Measurements from ENCODE around the gene FOXC1. TPM values are rescaled to one million over a fixed set of nuclear protein-coding genes. Genes with fewer than 3 reads are reported as not detected.

FOXC1 gene
- total and polyA plus RNA-seq, 8 donors = 0.75 to 3.4 (median 1.0) TPM

DNA sequence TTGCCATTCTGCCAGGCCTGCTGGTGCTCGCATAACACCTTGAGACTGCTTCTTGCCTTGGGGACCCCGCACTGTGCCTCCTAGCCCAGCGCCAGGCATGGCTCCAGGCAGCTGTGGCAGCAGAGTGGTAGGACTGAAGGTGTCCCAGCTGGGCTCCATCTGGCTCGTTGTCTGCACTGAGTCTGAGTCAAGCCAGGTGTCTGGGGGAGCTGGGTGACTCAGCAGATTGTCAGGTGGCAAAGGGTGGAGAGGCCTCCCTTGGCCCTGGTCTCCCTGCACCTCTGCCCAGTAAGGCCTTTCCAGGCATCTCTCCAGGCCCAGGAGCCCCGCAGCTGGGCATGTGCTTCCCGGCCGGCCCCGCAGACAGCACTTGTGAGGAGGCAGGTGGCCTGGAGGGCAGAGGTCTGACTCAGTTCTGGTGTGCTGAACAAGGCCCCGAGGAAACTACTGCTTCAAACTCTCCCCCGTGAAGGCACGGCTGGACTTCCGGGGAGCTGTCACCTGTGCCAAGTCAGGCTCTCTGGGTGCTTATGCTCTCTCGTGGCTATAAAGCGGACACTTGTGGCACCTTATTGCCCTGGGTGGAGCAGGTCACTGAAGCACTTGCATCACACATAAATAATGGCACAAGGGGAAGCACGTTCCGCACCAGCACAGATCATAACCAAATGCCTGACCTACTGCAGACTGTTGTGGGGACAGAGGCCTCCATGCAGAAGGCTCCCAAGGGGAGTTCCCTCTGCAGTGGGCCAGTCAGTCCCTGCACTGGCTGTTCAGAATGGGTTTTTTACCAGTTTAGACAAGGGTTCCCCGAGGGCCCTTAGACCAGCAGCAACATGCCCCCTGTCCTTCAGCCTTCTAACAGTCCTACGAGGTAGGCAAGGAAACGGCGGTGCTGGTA is 27.5 kb downstream of the FOXC1 start:
- peak in 1 of 4 donors; percentile 81 for DNase-seq
- TF ChIP-seq, protein P1, sequence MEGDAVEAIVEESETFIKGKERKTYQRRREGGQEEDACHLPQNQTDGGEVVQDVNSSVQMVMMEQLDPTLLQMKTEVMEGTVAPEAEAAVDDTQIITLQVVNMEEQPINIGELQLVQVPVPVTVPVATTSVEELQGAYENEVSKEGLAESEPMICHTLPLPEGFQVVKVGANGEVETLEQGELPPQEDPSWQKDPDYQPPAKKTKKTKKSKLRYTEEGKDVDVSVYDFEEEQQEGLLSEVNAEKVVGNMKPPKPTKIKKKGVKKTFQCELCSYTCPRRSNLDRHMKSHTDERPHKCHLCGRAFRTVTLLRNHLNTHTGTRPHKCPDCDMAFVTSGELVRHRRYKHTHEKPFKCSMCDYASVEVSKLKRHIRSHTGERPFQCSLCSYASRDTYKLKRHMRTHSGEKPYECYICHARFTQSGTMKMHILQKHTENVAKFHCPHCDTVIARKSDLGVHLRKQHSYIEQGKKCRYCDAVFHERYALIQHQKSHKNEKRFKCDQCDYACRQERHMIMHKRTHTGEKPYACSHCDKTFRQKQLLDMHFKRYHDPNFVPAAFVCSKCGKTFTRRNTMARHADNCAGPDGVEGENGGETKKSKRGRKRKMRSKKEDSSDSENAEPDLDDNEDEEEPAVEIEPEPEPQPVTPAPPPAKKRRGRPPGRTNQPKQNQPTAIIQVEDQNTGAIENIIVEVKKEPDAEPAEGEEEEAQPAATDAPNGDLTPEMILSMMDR (IDR thresholded peaks at IDR 0.05) = no peak
- Histone ChIP-seq H3K36me3 (no peaks in the 10 kb centered on the region), H3K4me1 (no peaks in the 10 kb centered on the region), H3K4me3 (no peak overlapping the region), H3K27ac (no peak overlapping the region), H3K27me3 (no peaks in the 10 kb centered on the region), H3K9me3 (no peaks in the 10 kb centered on the region)
- ATAC-seq = peak; percentile 54
- intact Hi-C loops (cut with DNase I) = no loop called here

DNA sequence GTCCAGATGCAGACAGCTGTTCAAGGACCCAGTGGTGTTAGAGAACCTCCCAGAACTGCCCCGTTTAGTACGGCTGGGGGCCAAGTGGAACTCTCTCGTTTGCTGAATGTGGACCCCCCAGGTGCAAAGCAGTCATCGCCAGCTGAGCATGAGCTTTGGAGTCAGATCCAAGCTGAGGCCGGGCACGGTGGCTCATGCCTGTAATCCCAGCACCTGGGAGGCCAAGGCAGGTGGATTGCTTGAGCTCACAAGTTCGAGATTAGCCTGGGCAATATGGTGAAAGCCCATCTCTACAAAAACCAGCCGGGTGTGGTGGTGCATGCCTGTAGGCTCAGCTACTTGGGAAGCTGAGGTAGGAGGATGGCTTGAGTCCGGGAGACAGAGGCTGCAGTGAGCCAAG is 29.7 kb downstream of the FOXC1 start:
- intact Hi-C loops (cut with DNase I) = no loop called here
- Histone ChIP-seq H3K27ac (no peak overlapping the region), H3K4me3 (no peak overlapping the region), H3K9me3 (no peaks in the 10 kb centered on the region), H3K36me3 (no peaks in the 10 kb centered on the region), H3K27me3 (no peaks in the 10 kb centered on the region), H3K4me1 (no peaks in the 10 kb centered on the region)
- DNase-seq = no peak
- TF ChIP-seq, protein P1 (IDR thresholded peaks at IDR 0.05) = no peak
- ATAC-seq = no peak

DNA sequence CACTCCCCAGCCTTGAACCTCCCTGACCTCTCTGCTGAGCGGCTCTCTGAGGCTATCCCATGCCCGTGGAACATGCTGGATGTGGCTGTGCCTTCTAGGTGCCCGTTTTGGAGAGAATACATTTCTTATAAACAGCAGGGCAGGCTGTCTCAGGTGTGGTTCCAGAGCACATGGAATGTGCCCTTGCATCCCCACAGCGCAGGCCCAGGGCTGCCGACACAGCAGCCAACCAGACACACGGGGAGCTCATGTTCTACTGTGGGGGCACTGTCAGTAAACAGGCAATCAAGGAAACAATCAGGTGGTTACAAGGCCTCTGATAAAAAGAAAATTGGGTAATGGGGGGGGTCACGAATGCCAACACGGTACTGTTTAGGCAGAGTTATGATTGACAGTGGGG is 30.8 kb downstream of the FOXC1 start:
- DNase-seq = no peak
- Histone ChIP-seq H3K36me3 (no peaks in the 10 kb centered on the region), H3K4me3 (no peak overlapping the region), H3K9me3 (no peaks in the 10 kb centered on the region), H3K4me1 (no peaks in the 10 kb centered on the region), H3K27me3 (no peaks in the 10 kb centered on the region), H3K27ac (no peak overlapping the region)
- TF ChIP-seq, protein P1 (IDR thresholded peaks at IDR 0.05) = no peak
- intact Hi-C loops (cut with DNase I) = no loop called here
- no peak for ATAC-seq

DNA sequence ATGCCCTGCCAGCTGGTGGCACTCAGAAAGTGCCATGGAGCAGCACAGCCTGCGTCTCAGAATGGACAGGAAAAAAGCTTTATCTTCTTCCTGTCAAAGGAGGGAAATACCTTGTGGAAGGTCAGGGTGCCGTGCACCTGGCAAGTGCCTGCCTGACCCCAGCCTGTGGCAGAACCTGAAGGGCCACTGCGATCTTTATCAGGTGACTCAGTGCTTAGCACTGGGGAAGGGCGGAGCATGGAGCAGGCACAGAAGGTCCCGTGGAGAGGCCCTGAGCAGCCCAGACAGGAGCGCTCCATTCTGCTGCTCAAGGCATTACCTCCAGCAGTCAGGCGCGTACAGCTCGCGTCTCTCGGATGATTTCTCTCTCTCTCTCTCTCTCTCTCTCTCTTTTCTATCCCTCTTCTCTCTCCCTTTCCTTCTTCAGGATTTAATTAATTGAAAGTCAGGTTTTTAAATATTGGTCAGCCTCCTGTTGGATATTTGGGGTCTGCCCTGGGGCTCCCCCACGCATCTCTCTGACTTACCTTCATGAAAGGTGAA is 31.7 kb downstream of the FOXC1 start:
- DNase-seq (peak in 3 of 4 donors; percentile 35 to 82 (median 66)), ATAC-seq (peak; percentile 97)
- TF ChIP-seq, protein P1 (IDR thresholded peaks at IDR 0.05) = no peak
- Histone ChIP-seq H3K27ac (no peak overlapping the region), H3K4me1 (no peaks in the 10 kb centered on the region), H3K27me3 (no peaks in the 10 kb centered on the region), H3K9me3 (no peaks in the 10 kb centered on the region), H3K36me3 (no peaks in the 10 kb centered on the region), H3K4me3 (no peak overlapping the region)
- intact Hi-C loops (cut with DNase I) = no loop called here

DNA sequence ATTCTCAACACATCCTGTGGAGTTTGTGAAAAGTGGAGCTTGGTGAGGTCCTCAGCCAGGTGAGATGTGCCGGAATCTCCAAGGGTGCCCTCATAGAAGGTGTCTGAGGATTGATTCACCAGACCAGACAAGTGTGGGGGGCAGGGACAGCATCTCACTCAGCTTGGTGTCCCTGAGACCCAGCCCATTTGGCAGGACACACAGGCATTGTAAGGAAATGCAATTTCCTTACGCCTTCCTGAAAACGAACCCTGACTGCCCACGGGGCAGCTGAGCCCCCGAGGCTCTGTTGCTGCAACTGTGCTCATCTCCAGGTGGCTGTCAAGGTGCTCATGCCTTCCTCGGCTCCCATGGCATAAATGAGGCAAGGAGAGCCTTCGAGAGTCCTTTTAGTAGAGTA is 33.4 kb downstream of the FOXC1 start:
- ATAC-seq (no peak), DNase-seq (no peak)
- H3K36me3 ChIP-seq = no peaks in the 10 kb centered on the region
- intact Hi-C loops (cut with DNase I) = no loop called here
- H3K27ac ChIP-seq = no peak overlapping the region
- no peak overlapping the region for H3K4me3 ChIP-seq
- TF ChIP-seq, protein P1 (IDR thresholded peaks at IDR 0.05) = no peak
- H3K27me3 ChIP-seq = no peaks in the 10 kb centered on the region
- H3K4me1 ChIP-seq = no peaks in the 10 kb centered on the region
- H3K9me3 ChIP-seq = no peaks in the 10 kb centered on the region

All from left lung (tissue), 10 donors.